Fibroblast of villous mesenchyme (primary cell): ENCODE results near the gene TLE3. TPM values are rescaled to one million over a fixed set of nuclear protein-coding genes. Genes with fewer than 3 reads are reported as not detected.

Experiments
- DNase-seq: peaks from one replicate; pipeline ENCODE4 v3.0.0-alpha.2; 2010; ENCODE audit warnings: low read depth
- H3K4me3 ChIP-seq: 2 replicates; pipeline ENCODE4 v1.5.1; 2011; ENCODE audit warnings: low read depth, mild to moderate bottlenecking, low read length
- CTCF ChIP-seq: IDR thresholded peaks from 2 replicates; pipeline ENCODE4 v1.5.1; 2012; ENCODE audit warnings: low read depth, mild to moderate bottlenecking, low read length; ENCODE audit not compliant: insufficient read depth
- total RNA-seq: library from RNA; depleted of rRNA; stranded (reverse); fragments of >200 nt; gene quantifications from 2 replicates; pipeline ENCODE4 v1.2.3, GENCODE V29; 2012

TLE3 gene
- total RNA-seq, 1 donor: 13.0 TPM

GRCh38 chr15:70042553-70043214, 55.0 kb downstream of the TLE3 start:
- no peak for TF ChIP-seq CTCF
- no peak for DNase-seq
- H3K4me3 ChIP-seq: no peak overlapping the region

- no peak for DNase-seq
- TF ChIP-seq CTCF: no peak
- no peak overlapping the region for H3K4me3 ChIP-seq
These were observed 57.8 kb downstream of the TLE3 start for GRCh38 chr15:70039917-70040316.

GRCh38 chr15:70038730-70039392, 58.9 kb downstream of the TLE3 start:
- H3K4me3 ChIP-seq: no peak overlapping the region
- no peak for DNase-seq
- no peak for TF ChIP-seq CTCF

- no peak overlapping the region for H3K4me3 ChIP-seq
- no peak for TF ChIP-seq CTCF
- DNase-seq: no peak
These were observed 60.5 kb downstream of the TLE3 start for GRCh38 chr15:70037292-70037640.

GRCh38 chr15:70036585-70037291, 61.0 kb downstream of the TLE3 start:
- H3K4me3 ChIP-seq: no peak overlapping the region
- TF ChIP-seq CTCF: no peak
- DNase-seq: no peak

GRCh38 chr15:70035719-70036077, 62.0 kb downstream of the TLE3 start:
- no peak for TF ChIP-seq CTCF
- no peak for DNase-seq
- H3K4me3 ChIP-seq: no peak overlapping the region
